HL-60 (cell line): ENCODE results near the gene OSBPL5.

Source experiments
- DNase-seq, 2 experiments: peaks; one replicate each; pipeline ENCODE4 v3.0.0-alpha.2; 2010 to 2020; ENCODE audit warnings: low read depth in 1 of 2, low spot score in 1 of 2
- H3K27ac ChIP-seq: fragments of 250-450 bp; sonication (Bioruptor Pico); replicated peaks from 2 replicates; pipeline ENCODE4 v1.5.1; 2020; ENCODE audit warnings: mild to moderate bottlenecking, moderate library complexity
- H3K27me3 ChIP-seq: fragments of 250-450 bp; sonication (Bioruptor Pico); 2 replicates; pipeline ENCODE4 v1.5.1; 2021; ENCODE audit warnings: mild to moderate bottlenecking, moderate library complexity; ENCODE audit not compliant: insufficient read depth, poor library complexity, severe bottlenecking
- H3K4me3 ChIP-seq: replicated peaks from 2 replicates; pipeline ENCODE4 v1.5.1; 2011; ENCODE audit warnings: mild to moderate bottlenecking, control low read depth, low read length; ENCODE audit not compliant: insufficient read depth
- GABPA ChIP-seq: IDR thresholded peaks from 2 replicates; pipeline ENCODE4 v1.6.1; 2012; ENCODE audit warnings: low read depth
- POLR2AphosphoS5 ChIP-seq: IDR thresholded peaks from 2 replicates; pipeline ENCODE4 v1.6.1; 2012; ENCODE audit warnings: low read depth
- SPI1 ChIP-seq: IDR thresholded peaks from 2 replicates; pipeline ENCODE4 v1.6.1; 2012; ENCODE audit warnings: low read depth, mild to moderate bottlenecking, borderline replicate concordance
- TF ChIP-seq, protein P1 (sequence below): IDR thresholded peaks from one replicate; pipeline ENCODE4 v1.5.1; 2011; ENCODE audit warnings: low read length, control low read depth, inconsistent platforms; ENCODE audit not compliant: insufficient read depth
- TF ChIP-seq, protein P2 (sequence below): IDR thresholded peaks from 2 replicates; pipeline ENCODE4 v1.6.1; 2012; ENCODE audit warnings: low read depth; ENCODE audit not compliant: insufficient replicate concordance

The OSBPL5 gene

DNA sequence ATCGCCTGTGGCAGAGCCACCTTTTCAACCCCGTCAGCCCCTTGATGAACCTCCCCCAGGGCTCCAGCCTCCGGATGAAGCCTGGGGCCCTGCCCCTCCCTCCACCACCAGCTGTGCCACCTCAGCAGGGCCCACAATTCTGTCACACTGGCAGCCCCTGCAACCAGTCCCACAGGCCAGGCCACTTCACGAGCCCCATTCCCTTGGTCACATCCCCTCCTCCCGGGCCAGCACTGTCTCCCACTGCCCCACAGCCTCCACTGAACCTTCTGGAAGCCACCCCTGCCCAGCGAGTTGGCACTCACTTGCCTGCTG lies 19.9 kb downstream of the OSBPL5 start:
- H3K27ac ChIP-seq: no peak overlapping the region
- H3K27me3 ChIP-seq: no peaks in the 10 kb centered on the region
- no peak overlapping the region for H3K4me3 ChIP-seq
- no peak for DNase-seq
- TF ChIP-seq GABPA (no peak), POLR2AphosphoS5 (no peak), SPI1 (no peak)
- TF ChIP-seq, protein P1, sequence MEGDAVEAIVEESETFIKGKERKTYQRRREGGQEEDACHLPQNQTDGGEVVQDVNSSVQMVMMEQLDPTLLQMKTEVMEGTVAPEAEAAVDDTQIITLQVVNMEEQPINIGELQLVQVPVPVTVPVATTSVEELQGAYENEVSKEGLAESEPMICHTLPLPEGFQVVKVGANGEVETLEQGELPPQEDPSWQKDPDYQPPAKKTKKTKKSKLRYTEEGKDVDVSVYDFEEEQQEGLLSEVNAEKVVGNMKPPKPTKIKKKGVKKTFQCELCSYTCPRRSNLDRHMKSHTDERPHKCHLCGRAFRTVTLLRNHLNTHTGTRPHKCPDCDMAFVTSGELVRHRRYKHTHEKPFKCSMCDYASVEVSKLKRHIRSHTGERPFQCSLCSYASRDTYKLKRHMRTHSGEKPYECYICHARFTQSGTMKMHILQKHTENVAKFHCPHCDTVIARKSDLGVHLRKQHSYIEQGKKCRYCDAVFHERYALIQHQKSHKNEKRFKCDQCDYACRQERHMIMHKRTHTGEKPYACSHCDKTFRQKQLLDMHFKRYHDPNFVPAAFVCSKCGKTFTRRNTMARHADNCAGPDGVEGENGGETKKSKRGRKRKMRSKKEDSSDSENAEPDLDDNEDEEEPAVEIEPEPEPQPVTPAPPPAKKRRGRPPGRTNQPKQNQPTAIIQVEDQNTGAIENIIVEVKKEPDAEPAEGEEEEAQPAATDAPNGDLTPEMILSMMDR: no peak
- TF ChIP-seq, protein P2, sequence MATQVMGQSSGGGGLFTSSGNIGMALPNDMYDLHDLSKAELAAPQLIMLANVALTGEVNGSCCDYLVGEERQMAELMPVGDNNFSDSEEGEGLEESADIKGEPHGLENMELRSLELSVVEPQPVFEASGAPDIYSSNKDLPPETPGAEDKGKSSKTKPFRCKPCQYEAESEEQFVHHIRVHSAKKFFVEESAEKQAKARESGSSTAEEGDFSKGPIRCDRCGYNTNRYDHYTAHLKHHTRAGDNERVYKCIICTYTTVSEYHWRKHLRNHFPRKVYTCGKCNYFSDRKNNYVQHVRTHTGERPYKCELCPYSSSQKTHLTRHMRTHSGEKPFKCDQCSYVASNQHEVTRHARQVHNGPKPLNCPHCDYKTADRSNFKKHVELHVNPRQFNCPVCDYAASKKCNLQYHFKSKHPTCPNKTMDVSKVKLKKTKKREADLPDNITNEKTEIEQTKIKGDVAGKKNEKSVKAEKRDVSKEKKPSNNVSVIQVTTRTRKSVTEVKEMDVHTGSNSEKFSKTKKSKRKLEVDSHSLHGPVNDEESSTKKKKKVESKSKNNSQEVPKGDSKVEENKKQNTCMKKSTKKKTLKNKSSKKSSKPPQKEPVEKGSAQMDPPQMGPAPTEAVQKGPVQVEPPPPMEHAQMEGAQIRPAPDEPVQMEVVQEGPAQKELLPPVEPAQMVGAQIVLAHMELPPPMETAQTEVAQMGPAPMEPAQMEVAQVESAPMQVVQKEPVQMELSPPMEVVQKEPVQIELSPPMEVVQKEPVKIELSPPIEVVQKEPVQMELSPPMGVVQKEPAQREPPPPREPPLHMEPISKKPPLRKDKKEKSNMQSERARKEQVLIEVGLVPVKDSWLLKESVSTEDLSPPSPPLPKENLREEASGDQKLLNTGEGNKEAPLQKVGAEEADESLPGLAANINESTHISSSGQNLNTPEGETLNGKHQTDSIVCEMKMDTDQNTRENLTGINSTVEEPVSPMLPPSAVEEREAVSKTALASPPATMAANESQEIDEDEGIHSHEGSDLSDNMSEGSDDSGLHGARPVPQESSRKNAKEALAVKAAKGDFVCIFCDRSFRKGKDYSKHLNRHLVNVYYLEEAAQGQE: no peak

DNA sequence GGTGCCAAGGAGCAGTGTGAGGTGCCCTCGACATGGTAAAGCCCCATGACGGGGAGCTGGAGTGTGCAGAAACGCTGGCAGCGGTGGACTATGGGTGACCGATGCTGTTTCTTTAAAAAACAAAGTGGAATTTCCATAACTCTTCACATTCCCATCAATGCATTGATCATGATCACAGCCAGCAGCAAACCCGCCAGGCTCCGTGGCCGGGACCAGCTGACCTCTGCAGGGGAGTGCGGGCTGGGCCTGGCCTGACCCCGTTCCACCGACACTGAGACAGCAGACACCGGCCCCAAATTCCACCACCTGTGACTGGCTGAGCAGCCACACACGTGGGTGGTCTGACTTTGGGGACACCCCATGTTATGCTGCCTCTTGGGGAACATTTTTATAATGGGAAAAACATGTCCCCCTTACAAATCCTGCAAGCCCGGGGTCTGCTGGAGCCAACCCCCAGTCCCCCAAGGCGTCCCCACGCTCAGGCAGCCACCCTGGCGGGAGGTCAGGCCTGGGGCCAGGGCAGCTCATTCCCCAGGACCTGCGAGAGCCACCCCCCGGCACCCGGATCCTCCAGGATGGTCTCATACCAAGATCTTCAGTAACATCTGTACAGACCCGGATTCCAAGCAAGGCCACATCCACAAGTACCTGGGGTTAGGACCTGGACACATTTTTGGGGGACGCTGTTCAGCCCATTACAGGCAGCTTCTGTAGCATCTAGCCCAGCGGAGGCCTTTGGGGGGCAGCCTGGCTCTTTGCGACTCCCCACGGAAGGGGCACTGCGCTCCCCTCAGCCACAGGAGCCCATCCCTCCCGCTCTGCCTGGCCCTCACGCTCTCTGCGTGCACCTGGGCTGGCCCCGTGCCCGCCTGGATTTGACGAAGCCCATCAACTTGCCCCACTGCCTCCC lies 20.6 kb downstream of the OSBPL5 start:
- Histone ChIP-seq H3K4me3 (no peak overlapping the region), H3K27me3 (no peaks in the 10 kb centered on the region), H3K27ac (no peak overlapping the region)
- no peak for TF ChIP-seq SPI1
- TF ChIP-seq, protein P1: no peak
- no peak for TF ChIP-seq POLR2AphosphoS5
- no peak for TF ChIP-seq GABPA
- TF ChIP-seq, protein P2: no peak
- no peak for DNase-seq

DNA sequence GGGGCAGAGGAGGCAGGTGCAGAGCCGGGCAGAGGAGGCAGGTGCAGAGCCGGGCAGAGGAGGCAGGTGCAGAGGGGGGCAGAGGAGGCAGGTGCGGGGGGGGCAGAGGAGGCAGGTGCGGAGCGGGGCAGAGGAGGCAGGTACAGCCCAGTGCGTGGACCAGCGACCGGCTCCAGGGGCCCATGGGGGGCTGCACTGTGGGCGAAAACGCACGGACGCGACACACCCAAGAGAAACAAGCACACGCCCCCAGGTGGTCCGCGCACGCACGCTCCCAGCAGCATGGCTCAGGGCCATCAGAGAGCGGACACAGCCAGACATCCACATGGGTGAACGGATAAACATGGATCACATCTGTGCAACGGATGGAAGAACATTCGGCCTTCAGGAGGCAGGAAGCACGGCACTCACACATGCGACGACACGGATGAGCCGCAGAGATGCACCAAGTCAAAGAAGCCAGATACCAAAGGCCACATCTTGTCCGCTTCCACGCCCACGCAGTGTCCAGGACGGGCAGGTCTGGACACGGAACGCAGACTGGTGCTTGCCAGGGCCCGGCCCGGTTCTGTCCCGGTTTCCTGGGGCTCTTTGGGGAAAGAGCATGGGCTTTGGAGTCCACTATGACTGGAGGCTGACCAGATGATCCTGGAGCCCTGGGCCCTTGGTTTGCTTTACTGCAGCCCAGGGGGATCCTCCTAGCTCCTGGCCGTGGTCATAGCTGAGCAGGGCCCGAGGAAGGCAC lies 21.8 kb downstream of the OSBPL5 start:
- no peak overlapping the region for H3K27ac ChIP-seq
- no peak overlapping the region for H3K4me3 ChIP-seq
- no peak for TF ChIP-seq SPI1
- no peak for TF ChIP-seq POLR2AphosphoS5
- TF ChIP-seq, protein P1: no peak
- TF ChIP-seq, protein P2: no peak
- TF ChIP-seq GABPA: no peak
- no peak for DNase-seq
- no peaks in the 10 kb centered on the region for H3K27me3 ChIP-seq
